Measurements from ENCODE around the gene AMBRA1.

DNA sequence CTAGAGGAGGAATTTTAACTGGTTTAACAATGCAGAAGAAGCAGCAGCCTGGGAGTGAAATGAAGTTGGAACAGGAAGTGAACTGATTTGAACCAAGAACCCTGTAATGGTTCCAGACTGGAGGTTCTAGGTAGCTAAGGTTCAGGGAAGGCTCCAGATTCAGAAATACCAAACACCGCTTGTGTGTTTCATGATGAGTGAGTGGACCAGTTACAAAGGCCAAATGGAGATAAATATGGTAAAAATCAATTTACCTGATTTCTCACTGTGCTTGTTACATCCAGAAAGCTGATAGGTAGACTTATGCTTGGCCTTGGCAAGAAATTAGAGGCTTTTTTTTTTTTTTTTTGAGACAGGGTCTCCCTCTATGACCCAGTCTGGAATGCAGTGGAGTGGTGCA, 36.4 kb upstream of the AMBRA1 start:
- no peak for TF ChIP-seq EZH2 (IDR thresholded peaks at IDR 0.05; ENCODE audit: low read length, unreplicated experiment)
- TF ChIP-seq CTCF (conservative IDR thresholded peaks at IDR 0.05; ENCODE audit: low read depth, low read length) = no peak
